ENCODE results near the gene QSOX1. TPM values are rescaled to one million over a fixed set of nuclear protein-coding genes. Genes with fewer than 3 reads are reported as not detected.

Gene QSOX1
- total and polyA plus RNA-seq, 8 donors, result 38.5 to 323 (median 111) TPM

DNA sequence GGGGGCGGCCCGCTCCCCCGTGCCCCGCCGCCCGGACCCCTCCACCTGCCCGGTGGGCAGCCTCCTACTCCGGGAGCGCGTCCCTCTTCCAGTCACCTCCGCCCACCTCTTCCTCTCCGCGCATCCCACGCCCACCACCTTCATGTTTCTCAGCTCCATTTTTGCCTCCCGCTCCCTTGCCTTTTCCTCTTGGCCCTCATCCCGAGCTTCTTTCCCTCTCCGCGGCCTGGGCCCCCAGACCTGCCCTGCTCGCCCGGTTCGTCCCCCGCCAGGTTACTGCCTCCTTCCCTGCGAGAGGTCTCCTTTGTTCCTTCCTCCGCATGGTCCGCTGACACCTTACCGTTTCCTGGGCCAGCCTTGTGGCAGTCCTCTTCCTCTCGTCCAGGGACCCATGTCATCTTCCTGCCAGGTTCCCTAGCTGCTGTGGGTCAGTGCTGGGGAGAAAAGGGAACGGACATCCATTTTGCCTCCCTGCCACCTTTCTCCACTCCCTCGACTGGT lies 563 bp downstream of the QSOX1 start:
- Histone ChIP-seq H3K36me3 (no peaks in the 10 kb centered on the region), H3K4me1 (peaks cover 38 to 65% (median 58%) of the 10 kb centered on the region in 4 donors), H3K27ac (peak overlapping the region; percentile 94 to 96 (median 95)), H3K4me3 (peak overlapping the region; percentile 92 to 96 (median 94)), H3K27me3 (no peaks in the 10 kb centered on the region), H3K9me3 (no peaks in the 10 kb centered on the region)
- TF ChIP-seq, protein P1, sequence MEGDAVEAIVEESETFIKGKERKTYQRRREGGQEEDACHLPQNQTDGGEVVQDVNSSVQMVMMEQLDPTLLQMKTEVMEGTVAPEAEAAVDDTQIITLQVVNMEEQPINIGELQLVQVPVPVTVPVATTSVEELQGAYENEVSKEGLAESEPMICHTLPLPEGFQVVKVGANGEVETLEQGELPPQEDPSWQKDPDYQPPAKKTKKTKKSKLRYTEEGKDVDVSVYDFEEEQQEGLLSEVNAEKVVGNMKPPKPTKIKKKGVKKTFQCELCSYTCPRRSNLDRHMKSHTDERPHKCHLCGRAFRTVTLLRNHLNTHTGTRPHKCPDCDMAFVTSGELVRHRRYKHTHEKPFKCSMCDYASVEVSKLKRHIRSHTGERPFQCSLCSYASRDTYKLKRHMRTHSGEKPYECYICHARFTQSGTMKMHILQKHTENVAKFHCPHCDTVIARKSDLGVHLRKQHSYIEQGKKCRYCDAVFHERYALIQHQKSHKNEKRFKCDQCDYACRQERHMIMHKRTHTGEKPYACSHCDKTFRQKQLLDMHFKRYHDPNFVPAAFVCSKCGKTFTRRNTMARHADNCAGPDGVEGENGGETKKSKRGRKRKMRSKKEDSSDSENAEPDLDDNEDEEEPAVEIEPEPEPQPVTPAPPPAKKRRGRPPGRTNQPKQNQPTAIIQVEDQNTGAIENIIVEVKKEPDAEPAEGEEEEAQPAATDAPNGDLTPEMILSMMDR (IDR thresholded peaks at IDR 0.05), result no peak
- TF ChIP-seq POLR2AphosphoS5 (IDR thresholded peaks at IDR 0.05) (no peak), EP300 (IDR thresholded peaks at IDR 0.05) (no peak), POLR2A (IDR thresholded peaks at IDR 0.05) (no peak)
- intact Hi-C loops (cut with DNase I; ENCODE audit: low total_unique reads), result no loop called here
- 1 to 2% (median 1%) methylated on average over 22 to 29 of the region's 29 CpGs for WGBS, 5 donors
- DNase-seq, result peak in 1 of 2 donors; percentile 61

DNA sequence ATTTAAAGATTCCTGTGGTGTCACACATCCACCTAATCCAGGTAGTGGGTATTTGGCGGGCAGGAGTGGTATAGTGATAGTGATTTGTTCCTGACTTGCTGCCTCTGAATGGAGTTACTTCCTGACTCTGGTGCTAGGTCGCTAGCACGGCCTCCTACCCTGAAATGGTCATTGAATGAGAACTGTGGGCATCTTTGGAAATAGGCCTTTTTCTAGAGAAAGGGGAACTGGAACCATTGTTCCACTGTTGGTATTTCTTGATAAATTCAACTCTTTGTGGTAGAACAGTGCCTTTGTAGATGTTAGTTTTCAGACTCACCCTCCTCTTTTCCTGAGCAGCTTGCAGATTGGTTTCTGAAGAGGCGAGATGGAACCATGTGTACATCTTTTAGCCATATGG lies 1.5 kb downstream of the QSOX1 start:
- Histone ChIP-seq H3K4me1 (peaks cover 38 to 73% (median 68%) of the 10 kb centered on the region in 4 donors), H3K27me3 (no peaks in the 10 kb centered on the region), H3K9me3 (no peaks in the 10 kb centered on the region), H3K4me3 (peak overlapping the region; percentile 92 to 96 (median 94)), H3K27ac (peak overlapping the region; percentile 79 to 96 (median 94)), H3K36me3 (no peaks in the 10 kb centered on the region)
- WGBS, 5 donors, result 39 to 66% (median 59%) methylated on average over 4 of the region's 4 CpGs
- intact Hi-C loops (cut with DNase I; ENCODE audit: low total_unique reads), result no loop called here
- DNase-seq, result no peak
- TF ChIP-seq, protein P1 (IDR thresholded peaks at IDR 0.05), result no peak
- no peak for TF ChIP-seq POLR2AphosphoS5 (IDR thresholded peaks at IDR 0.05)

DNA sequence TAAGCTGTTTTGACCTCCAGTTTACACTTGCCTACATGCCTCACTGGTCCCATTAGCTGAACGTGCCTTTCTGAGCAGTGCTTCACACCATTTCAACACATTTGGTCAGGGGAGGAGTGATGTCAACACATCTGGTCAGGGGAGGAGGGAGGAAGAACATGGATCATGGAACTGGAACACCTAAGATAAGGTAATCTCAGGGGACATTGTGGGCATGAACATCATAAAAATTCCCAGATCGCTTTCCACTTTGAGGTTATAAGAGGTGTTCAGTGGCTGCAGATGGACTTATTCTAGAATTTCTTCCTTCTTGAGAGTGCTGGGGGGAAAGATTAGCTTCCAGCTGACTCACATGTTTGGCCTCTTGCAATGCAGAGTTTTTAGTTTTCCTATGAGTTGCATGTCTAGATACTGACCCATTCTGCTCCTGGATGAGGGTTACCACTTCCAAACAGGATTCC lies 2.0 kb downstream of the QSOX1 start:
- H3K9me3 ChIP-seq, result no peaks in the 10 kb centered on the region
- no peak for DNase-seq
- intact Hi-C loops (cut with DNase I; ENCODE audit: low total_unique reads), result no loop called here
- peak overlapping the region; percentile 79 to 96 (median 94) for H3K27ac ChIP-seq
- H3K27me3 ChIP-seq, result no peaks in the 10 kb centered on the region
- H3K36me3 ChIP-seq, result no peaks in the 10 kb centered on the region
- H3K4me1 ChIP-seq, result peaks cover 38 to 73% (median 71%) of the 10 kb centered on the region in 4 donors
- peak overlapping the region; percentile 92 to 96 (median 94) for H3K4me3 ChIP-seq
- WGBS, 5 donors, result 41 to 78% (median 61%) methylated on average over 2 of the region's 2 CpGs
- TF ChIP-seq POLR2AphosphoS5 (IDR thresholded peaks at IDR 0.05) (peak in 2 of 3 donors; percentile 11 to 50), EP300 (IDR thresholded peaks at IDR 0.05) (no peak)

DNA sequence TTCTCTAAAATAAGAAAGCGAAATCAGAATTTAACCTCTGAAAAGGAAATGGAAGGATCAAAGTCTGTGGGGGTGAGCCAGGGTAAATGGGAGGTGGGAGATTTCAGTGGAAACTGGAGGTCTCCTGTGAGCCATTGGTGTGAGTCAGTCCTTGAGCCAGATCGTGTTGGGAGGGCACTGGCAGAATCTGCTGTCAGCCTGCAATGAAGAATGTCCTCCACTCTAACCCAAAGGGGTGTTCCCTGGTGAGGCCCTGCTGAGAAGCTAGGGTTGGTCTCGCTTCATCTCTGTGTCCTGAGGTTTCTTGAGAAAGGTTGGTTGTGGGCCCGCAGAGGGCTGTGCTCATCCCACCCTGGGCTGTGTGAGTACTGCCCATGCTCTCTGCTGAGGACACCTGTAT lies 2.4 kb downstream of the QSOX1 start:
- TF ChIP-seq, protein P1 (IDR thresholded peaks at IDR 0.05), result no peak
- TF ChIP-seq POLR2A (IDR thresholded peaks at IDR 0.05), result no peak
- no peak for TF ChIP-seq POLR2AphosphoS5 (IDR thresholded peaks at IDR 0.05)
- no peak for TF ChIP-seq EP300 (IDR thresholded peaks at IDR 0.05)
- Histone ChIP-seq H3K27me3 (no peaks in the 10 kb centered on the region), H3K4me3 (peak overlapping the region; percentile 9 to 96 (median 92)), H3K4me1 (peaks cover 38 to 76% (median 73%) of the 10 kb centered on the region in 4 donors), H3K9me3 (no peaks in the 10 kb centered on the region), H3K27ac (peak overlapping the region; percentile 79 to 96 (median 94)), H3K36me3 (no peaks in the 10 kb centered on the region)
- intact Hi-C loops (cut with DNase I; ENCODE audit: low total_unique reads), result no loop called here
- DNase-seq, result peak in 1 of 2 donors; percentile 44
- WGBS, 5 donors, result 45 to 67% (median 55%) methylated on average over 4 of the region's 4 CpGs

DNA sequence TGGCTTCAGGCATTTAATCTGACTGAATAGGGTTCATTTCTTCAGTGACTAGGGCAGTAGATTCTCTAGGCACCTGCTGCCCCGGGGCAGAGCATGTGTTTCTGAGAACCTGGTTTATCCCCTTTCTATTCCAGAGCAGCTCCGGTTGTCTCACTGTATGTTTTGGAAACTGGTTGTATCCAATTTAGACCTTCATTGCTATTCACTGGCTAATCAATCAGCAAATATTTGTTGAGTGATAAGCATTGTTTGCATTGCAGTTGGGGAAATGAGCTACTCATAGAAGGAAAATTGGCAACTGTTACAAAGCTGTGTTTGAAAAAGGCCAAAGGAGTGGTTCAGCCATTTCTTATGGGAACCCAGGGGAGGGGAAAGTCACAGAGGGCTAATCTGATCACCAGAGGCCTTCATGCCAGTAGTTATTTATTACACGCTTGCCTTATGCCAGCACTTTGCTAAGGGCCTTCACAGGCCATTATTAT lies 2.9 kb downstream of the QSOX1 start:
- Histone ChIP-seq H3K4me3 (peak overlapping the region; percentile 9 to 96 (median 92)), H3K4me1 (peaks cover 38 to 81% (median 79%) of the 10 kb centered on the region in 4 donors), H3K27me3 (no peaks in the 10 kb centered on the region), H3K36me3 (no peaks in the 10 kb centered on the region), H3K9me3 (no peaks in the 10 kb centered on the region), H3K27ac (peak overlapping the region; percentile 90 to 96 (median 94))
- WGBS, 5 donors, result 31 to 61% (median 40%) methylated on average over 3 of the region's 3 CpGs
- TF ChIP-seq, protein P1 (IDR thresholded peaks at IDR 0.05), result no peak
- peak in 2 of 3 donors; percentile 64 to 75 for TF ChIP-seq POLR2AphosphoS5 (IDR thresholded peaks at IDR 0.05)
- intact Hi-C loops (cut with DNase I; ENCODE audit: low total_unique reads), result no loop called here
- DNase-seq, result peak; percentile 68 to 93

Data from stomach (tissue), 9 donors.